Right lobe of liver (tissue), 6 donors: ENCODE results near the gene GNAI3. TPM values are rescaled to one million over a fixed set of nuclear protein-coding genes. Genes with fewer than 3 reads are reported as not detected.

ENCODE experiments used
- ATAC-seq, 4 donors: fragments of 200-7000 bp; cut with Tn5 transposase; one replicate each; pipeline ENCODE4 v1.9.1; 2020; ENCODE audit warnings: mild to moderate bottlenecking in 4 of 4, moderate library complexity in 4 of 4
- DNase-seq, 3 donors: peaks; one replicate each; pipeline ENCODE4 v3.0.0-alpha.2; 2020
- H3K27ac ChIP-seq, 3 donors: fragments of 200-600 bp; one replicate each; pipeline ENCODE4 v1.8.0; 2022
- H3K27me3 ChIP-seq, 2 donors: fragments of 200-600 bp; one replicate each; pipeline ENCODE4 v1.8.0; 2022
- H3K36me3 ChIP-seq, 4 donors: fragments of 200-600 bp; sonication (generic) in 1 of 4; one replicate each; pipeline versions ENCODE4 v1.5.1 to v1.8.0; 2017 to 2022; ENCODE audit warnings: control low read depth in 1 of 4
- H3K4me1 ChIP-seq, 4 donors: fragments of 200-600 bp; sonication (generic) in 1 of 4; one replicate each; pipeline versions ENCODE4 v1.5.1 to v1.8.0; 2017 to 2022; ENCODE audit warnings: control low read depth in 1 of 4
- H3K4me3 ChIP-seq, 3 donors: fragments of 200-600 bp; one replicate each; pipeline ENCODE4 v1.8.0; 2022
- H3K9me3 ChIP-seq, 4 donors: fragments of 200-600 bp; sonication (generic) in 1 of 4; one replicate each; pipeline versions ENCODE4 v1.5.1 to v1.8.0; 2017 to 2022; ENCODE audit warnings: control low read depth in 1 of 4
- CTCF ChIP-seq, 4 donors: fragments of 200-600 bp in 3 of 4; fragments of 450-650 bp in 1 of 4; IDR thresholded peaks; one replicate each; pipeline versions ENCODE4 v1.5.1 to v1.8.0; 2016 to 2022; ENCODE audit warnings: antibody characterized with exemption in 4 of 4, mild to moderate bottlenecking in 2 of 4
- POLR2A ChIP-seq: fragments of 450-650 bp; IDR thresholded peaks from one replicate; pipeline ENCODE4 v1.6.1; 2017; ENCODE audit warnings: antibody characterized with exemption, mild to moderate bottlenecking
- WGBS: methylation state at CpG from one replicate; pipeline ENCODE4 v1.1.6; 2018; ENCODE audit warnings: low coverage, low lambda C conversion rate; ENCODE audit not compliant: insufficient coverage; ENCODE audit errors: missing lambda C conversion rate; 5-methylcytosine and 5-hydroxymethylcytosine counted together
- intact Hi-C, 2 donors: fragments of 100-400 bp; cut with DNase I; formaldehyde crosslinking; loops; one replicate each; pipeline versions ENCODE4 v1.11.2 to v1.14.1; 2022
- total RNA-seq, 6 experiments: library from RNA; depleted of rRNA in 2 of 6; stranded (reverse); fragments of >200 nt in 2 of 6; fragmentation: NEBNext Ultra II Directional in 3 of 6; extraction: Animal tissue kit (Norgen Biotek cat#: 25700) in 3 of 6; gene quantifications; one replicate each; pipeline versions ENCODE4 v1.1.0 to v1.2.4, GENCODE V29; 2016 to 2023
- donor health status: DM: no; HTN: yes; CAD: no.
- donor health status: DM: no; HTN: no; CAD: no.
- donor health status: DM: no; HTN: no; CAD: no.
- donor health status: DM: no; HTN: yes; CAD: no.
- donor health status: DM: no; HTN: yes; CAD: no.

GNAI3 gene
- total RNA-seq, 6 experiments from 2014 or later, result 2.5 to 4.3 (median 3.3) TPM

GRCh38 chr1:109582021-109582420 lies 33.6 kb downstream of the GNAI3 start:
- TF ChIP-seq POLR2A (no peak), CTCF (IDR thresholded peaks at IDR 0.05) (no peak)
- Histone ChIP-seq H3K4me3 (no peak overlapping the region), H3K9me3 (no peaks in the 10 kb centered on the region), H3K36me3 (peaks cover 4 to 22% (median 7%) of the 10 kb centered on the region in 4 donors), H3K27ac (no peak overlapping the region), H3K4me1 (peaks cover 0 to 27% (median 3%) of the 10 kb centered on the region in 4 donors), H3K27me3 (no peaks in the 10 kb centered on the region)
- WGBS, result 100% methylated on average over 2 of the region's 2 CpGs
- no peak for ATAC-seq
- no peak for DNase-seq
- intact Hi-C loops, result no loop called here

DNA sequence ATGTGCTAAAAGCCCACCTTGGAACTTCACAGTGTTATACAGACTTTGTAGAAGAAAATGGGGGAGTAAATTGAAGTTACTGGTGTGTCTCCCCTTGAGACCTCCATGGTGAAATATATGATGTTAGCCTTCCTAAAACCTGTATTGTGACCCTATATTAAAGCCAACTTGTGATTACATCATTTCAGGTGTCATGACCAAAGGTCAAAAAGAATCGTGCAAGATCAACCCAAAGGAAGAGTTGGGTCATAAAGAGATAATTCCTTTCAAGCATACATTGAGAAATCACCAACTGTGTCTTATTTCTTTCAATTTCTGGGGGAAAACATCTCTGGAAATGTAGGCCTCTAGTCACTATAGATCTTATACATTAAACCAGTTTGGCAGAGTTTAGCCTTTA lies 36.4 kb downstream of the GNAI3 start:
- H3K27ac ChIP-seq, result no peak overlapping the region
- intact Hi-C loops, result no loop called here
- no peak for TF ChIP-seq POLR2A
- TF ChIP-seq CTCF (IDR thresholded peaks at IDR 0.05), result no peak
- ATAC-seq, result peak in 3 of 4 donors; percentile 31 to 43 (median 42)
- H3K27me3 ChIP-seq, result no peaks in the 10 kb centered on the region
- H3K9me3 ChIP-seq, result no peaks in the 10 kb centered on the region
- H3K4me3 ChIP-seq, result no peak overlapping the region
- H3K4me1 ChIP-seq, result peaks cover 0 to 37% (median 3%) of the 10 kb centered on the region in 4 donors
- peaks cover 3 to 30% (median 8%) of the 10 kb centered on the region in 4 donors for H3K36me3 ChIP-seq
- WGBS, result 15% methylated on average over 1 of the region's 1 CpG
- DNase-seq, result no peak

DNA sequence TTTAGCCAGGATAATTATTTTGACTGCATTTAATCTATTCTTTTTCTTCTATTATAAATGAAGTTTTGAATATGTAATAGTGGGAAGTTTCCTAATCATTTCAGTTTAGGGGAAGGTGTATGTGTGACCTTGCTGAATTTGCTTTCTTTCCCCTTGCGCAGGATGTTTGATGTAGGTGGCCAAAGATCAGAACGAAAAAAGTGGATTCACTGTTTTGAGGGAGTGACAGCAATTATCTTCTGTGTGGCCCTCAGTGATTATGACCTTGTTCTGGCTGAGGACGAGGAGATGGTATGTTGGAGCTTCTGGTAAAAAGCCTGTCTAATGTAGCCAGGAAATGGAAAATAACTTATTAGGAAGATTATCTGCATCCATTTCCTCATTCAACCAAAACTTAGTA lies 37.6 kb downstream of the GNAI3 start:
- no peaks in the 10 kb centered on the region for H3K9me3 ChIP-seq
- DNase-seq (no peak), ATAC-seq (peak in 2 of 4 donors; percentile 67 to 78)
- H3K4me1 ChIP-seq, result peaks cover 0 to 37% (median 3%) of the 10 kb centered on the region in 4 donors
- intact Hi-C loops, result no loop called here
- no peak for TF ChIP-seq POLR2A
- no peak for TF ChIP-seq CTCF (IDR thresholded peaks at IDR 0.05)
- H3K36me3 ChIP-seq, result peaks cover 3 to 31% (median 8%) of the 10 kb centered on the region in 4 donors
- H3K4me3 ChIP-seq, result no peak overlapping the region
- H3K27me3 ChIP-seq, result no peaks in the 10 kb centered on the region
- peak overlapping the region in 1 of 3 donors; percentile 42 for H3K27ac ChIP-seq
- 21% methylated on average over 3 of the region's 3 CpGs for WGBS

- TF ChIP-seq CTCF (IDR thresholded peaks at IDR 0.05) (no peak), POLR2A (no peak)
- Histone ChIP-seq H3K36me3 (peaks cover 3 to 36% (median 15%) of the 10 kb centered on the region in 4 donors), H3K4me1 (peaks cover 0 to 35% (median 3%) of the 10 kb centered on the region in 4 donors), H3K9me3 (no peaks in the 10 kb centered on the region), H3K27ac (no peak overlapping the region), H3K27me3 (no peaks in the 10 kb centered on the region), H3K4me3 (no peak overlapping the region)
- ATAC-seq (peak; percentile 56 to 83 (median 75)), DNase-seq (no peak)
- intact Hi-C loops, result no loop called here
- 16% methylated on average over 3 of the region's 3 CpGs for WGBS
These were observed 40.8 kb downstream of the GNAI3 start for GRCh38 chr1:109589177-109589576.

DNA sequence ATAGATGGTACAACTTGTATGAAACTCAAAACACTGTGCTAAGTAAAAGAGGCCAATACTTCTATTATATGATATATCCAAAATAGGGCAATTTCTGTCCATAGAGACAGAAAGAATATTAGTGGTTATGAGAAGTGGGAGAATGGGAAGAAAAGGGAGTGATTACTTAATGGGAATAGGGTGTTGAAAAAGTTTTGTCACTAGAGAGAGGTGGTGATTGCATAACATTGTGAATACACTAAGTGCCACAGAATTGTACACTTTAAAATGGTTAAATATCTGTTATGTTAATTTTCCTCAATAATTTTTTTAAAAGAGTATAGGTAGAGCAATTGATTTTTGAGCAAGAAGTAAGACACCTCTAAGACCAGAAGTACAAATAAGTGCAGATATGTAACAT lies 41.3 kb downstream of the GNAI3 start:
- Histone ChIP-seq H3K9me3 (no peaks in the 10 kb centered on the region), H3K27me3 (no peaks in the 10 kb centered on the region), H3K27ac (no peak overlapping the region), H3K36me3 (peaks cover 3 to 36% (median 14%) of the 10 kb centered on the region in 4 donors), H3K4me3 (no peak overlapping the region), H3K4me1 (peaks cover 0 to 30% (median 2%) of the 10 kb centered on the region in 4 donors)
- DNase-seq, result no peak
- no peak for TF ChIP-seq POLR2A
- intact Hi-C loops, result no loop called here
- no peak for ATAC-seq
